HEK293 (cell line): Measurements from ENCODE around the gene PCDHA12.

Experiments
- BCL11A ChIP-seq: fragments of 450-650 bp; formaldehyde crosslinking; IDR thresholded peaks from 2 replicates; pipeline ENCODE4 v1.5.1; 2016; ENCODE audit warnings: low read depth, missing biosample characterization, missing genetic modification characterization
- ZNF274 ChIP-seq, 2 experiments: fragments of 200-500 bp in 1 of 2; fragments of 450-650 bp in 1 of 2; sonication (Bioruptor generic) in 1 of 2; formaldehyde crosslinking in 1 of 2; IDR thresholded peaks; 2 replicates each; pipeline versions ENCODE4 v1.5.1 to v1.6.1; 2014 to 2016; ENCODE audit warnings: borderline replicate concordance in 1 of 2, inconsistent platforms in 1 of 2, low read length in 1 of 2, missing biosample characterization in 1 of 2, missing genetic modification characterization in 1 of 2
- ZNF350 ChIP-seq: fragments of 450-650 bp; formaldehyde crosslinking; IDR thresholded peaks from 2 replicates; pipeline ENCODE4 v1.5.0; 2017; ENCODE audit warnings: missing biosample characterization, mild to moderate bottlenecking, missing genetic modification characterization
- ZNF404 ChIP-seq: fragments of 450-650 bp; formaldehyde crosslinking; IDR thresholded peaks from 2 replicates; pipeline ENCODE4 v1.5.1; 2017; ENCODE audit warnings: missing biosample characterization, missing genetic modification characterization
- ZNF416 ChIP-seq: fragments of 450-650 bp; formaldehyde crosslinking; IDR thresholded peaks from 2 replicates; pipeline ENCODE4 v1.5.1; 2016; ENCODE audit warnings: missing biosample characterization, missing genetic modification characterization
- ZNF544 ChIP-seq: fragments of 450-650 bp; formaldehyde crosslinking; IDR thresholded peaks from 2 replicates; pipeline ENCODE4 v1.5.0; 2017; ENCODE audit warnings: missing biosample characterization, missing genetic modification characterization
- ZNF792 ChIP-seq: fragments of 450-650 bp; formaldehyde crosslinking; IDR thresholded peaks from 2 replicates; pipeline ENCODE4 v1.5.1; 2016; ENCODE audit warnings: missing biosample characterization, missing genetic modification characterization
- TF ChIP-seq, protein P1 (sequence below): fragments of 450-650 bp; formaldehyde crosslinking; IDR thresholded peaks from 2 replicates; pipeline ENCODE4 v1.5.1; 2016; ENCODE audit warnings: missing biosample characterization, missing genetic modification characterization
- TF ChIP-seq, protein P2 (sequence below): fragments of 450-650 bp; formaldehyde crosslinking; IDR thresholded peaks from 2 replicates; pipeline ENCODE4 v1.5.1; 2016; ENCODE audit warnings: missing biosample characterization, missing genetic modification characterization

DNA sequence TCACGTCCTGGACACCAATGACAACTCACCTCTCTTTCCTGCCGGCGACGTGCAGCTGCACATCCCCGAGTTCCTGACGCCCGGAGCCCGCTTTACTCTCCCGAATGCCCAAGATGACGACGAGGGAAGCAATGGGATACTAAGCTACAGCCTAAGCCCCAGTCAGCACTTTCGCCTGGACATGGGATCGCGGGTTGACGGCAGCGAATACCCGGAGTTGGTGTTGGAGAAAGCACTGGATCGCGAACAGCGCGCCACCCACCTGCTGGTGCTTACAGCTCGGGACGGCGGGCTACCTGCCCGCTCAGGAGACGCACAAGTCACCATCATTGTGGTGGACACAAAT is 52.1 kb downstream of the PCDHA12 start:
- TF ChIP-seq, protein P1, sequence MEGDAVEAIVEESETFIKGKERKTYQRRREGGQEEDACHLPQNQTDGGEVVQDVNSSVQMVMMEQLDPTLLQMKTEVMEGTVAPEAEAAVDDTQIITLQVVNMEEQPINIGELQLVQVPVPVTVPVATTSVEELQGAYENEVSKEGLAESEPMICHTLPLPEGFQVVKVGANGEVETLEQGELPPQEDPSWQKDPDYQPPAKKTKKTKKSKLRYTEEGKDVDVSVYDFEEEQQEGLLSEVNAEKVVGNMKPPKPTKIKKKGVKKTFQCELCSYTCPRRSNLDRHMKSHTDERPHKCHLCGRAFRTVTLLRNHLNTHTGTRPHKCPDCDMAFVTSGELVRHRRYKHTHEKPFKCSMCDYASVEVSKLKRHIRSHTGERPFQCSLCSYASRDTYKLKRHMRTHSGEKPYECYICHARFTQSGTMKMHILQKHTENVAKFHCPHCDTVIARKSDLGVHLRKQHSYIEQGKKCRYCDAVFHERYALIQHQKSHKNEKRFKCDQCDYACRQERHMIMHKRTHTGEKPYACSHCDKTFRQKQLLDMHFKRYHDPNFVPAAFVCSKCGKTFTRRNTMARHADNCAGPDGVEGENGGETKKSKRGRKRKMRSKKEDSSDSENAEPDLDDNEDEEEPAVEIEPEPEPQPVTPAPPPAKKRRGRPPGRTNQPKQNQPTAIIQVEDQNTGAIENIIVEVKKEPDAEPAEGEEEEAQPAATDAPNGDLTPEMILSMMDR = no peak
- TF ChIP-seq ZNF416 (tag by site-specific recombination) = no peak
- no peak for TF ChIP-seq ZNF544 (tag by site-specific recombination)
- TF ChIP-seq BCL11A = no peak
- TF ChIP-seq, protein P2, sequence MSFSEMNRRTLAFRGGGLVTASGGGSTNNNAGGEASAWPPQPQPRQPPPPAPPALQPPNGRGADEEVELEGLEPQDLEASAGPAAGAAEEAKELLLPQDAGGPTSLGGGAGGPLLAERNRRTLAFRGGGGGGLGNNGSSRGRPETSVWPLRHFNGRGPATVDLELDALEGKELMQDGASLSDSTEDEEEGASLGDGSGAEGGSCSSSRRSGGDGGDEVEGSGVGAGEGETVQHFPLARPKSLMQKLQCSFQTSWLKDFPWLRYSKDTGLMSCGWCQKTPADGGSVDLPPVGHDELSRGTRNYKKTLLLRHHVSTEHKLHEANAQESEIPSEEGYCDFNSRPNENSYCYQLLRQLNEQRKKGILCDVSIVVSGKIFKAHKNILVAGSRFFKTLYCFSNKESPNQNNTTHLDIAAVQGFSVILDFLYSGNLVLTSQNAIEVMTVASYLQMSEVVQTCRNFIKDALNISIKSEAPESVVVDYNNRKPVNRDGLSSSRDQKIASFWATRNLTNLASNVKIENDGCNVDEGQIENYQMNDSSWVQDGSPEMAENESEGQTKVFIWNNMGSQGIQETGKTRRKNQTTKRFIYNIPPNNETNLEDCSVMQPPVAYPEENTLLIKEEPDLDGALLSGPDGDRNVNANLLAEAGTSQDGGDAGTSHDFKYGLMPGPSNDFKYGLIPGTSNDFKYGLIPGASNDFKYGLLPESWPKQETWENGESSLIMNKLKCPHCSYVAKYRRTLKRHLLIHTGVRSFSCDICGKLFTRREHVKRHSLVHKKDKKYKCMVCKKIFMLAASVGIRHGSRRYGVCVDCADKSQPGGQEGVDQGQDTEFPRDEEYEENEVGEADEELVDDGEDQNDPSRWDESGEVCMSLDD (tag by site-specific recombination) = no peak
- no peak for TF ChIP-seq ZNF274 (IDR thresholded peaks at IDR 0.05; ENCODE audit: low read length)
- TF ChIP-seq ZNF274 (tag by site-specific recombination; IDR thresholded peaks at IDR 0.05; ENCODE audit: borderline replicate concordance) = no peak
- TF ChIP-seq ZNF404 (tag by site-specific recombination) = no peak
- TF ChIP-seq ZNF350 (tag by site-specific recombination) = no peak
- no peak for TF ChIP-seq ZNF792
